GM21515 (cell line): ENCODE measurements around the gene TEX38.

Source experiments
- ATAC-seq: cut with Tn5 transposase; IDR thresholded peaks from one replicate; pipeline ENCODE4 v1.9.1; 2021; ENCODE audit not compliant: unreplicated experiment

TEX38 gene

GRCh38 chr1:46721204-46721603 lies 49.5 kb downstream of the TEX38 start:
- no peak for ATAC-seq

- no peak for ATAC-seq
Measured at GRCh38 chr1:46721686-46722205, 50.1 kb downstream of the TEX38 start.
